ENCODE results near the gene OR4D2. TPM values are rescaled to one million over a fixed set of nuclear protein-coding genes. Genes with fewer than 3 reads are reported as not detected.

OR4D2 gene
- polyA plus RNA-seq, 1 experiment, result not detected

DNA sequence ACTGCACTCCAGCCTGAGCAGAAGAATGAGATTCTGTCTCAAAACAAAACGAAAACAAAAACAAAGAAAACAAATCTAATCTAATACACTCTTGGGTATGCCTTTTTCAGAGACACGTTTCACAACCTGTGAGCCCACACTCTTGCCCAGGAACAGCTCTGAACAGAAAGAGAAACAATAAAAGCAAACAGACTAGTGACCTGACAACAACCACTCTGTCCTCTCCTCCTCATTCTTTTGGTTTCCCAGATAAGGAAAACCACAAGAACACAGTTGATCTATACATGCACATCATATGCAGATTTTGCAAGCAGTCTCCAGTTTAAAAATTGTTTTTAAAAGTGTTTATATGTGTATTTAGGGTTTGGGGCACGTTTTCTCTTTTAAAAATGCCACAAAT lies 51.0 kb downstream of the OR4D2 start:
- Histone ChIP-seq H3K27me3 (ENCODE audit: control insufficient read depth, insufficient read depth, low read length) (no peaks in the 10 kb centered on the region), H3K4me3 (ENCODE audit: low read depth, low read length) (no peak overlapping the region), H3K27ac (ENCODE audit: low read depth, low read length) (no peak overlapping the region), H3K9me3 (ENCODE audit: control insufficient read depth, insufficient read depth, low read length) (no peaks in the 10 kb centered on the region)
- no peak for DNase-seq (ENCODE audit: low read depth, low spot score)
- TF ChIP-seq, protein P1, sequence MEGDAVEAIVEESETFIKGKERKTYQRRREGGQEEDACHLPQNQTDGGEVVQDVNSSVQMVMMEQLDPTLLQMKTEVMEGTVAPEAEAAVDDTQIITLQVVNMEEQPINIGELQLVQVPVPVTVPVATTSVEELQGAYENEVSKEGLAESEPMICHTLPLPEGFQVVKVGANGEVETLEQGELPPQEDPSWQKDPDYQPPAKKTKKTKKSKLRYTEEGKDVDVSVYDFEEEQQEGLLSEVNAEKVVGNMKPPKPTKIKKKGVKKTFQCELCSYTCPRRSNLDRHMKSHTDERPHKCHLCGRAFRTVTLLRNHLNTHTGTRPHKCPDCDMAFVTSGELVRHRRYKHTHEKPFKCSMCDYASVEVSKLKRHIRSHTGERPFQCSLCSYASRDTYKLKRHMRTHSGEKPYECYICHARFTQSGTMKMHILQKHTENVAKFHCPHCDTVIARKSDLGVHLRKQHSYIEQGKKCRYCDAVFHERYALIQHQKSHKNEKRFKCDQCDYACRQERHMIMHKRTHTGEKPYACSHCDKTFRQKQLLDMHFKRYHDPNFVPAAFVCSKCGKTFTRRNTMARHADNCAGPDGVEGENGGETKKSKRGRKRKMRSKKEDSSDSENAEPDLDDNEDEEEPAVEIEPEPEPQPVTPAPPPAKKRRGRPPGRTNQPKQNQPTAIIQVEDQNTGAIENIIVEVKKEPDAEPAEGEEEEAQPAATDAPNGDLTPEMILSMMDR (IDR thresholded peaks at IDR 0.05; ENCODE audit: low read depth, low read length), result no peak
- CTCF ChIA-PET, result interaction anchor here (1.7 kb wide), 1 partner anchor 17 kb away, joined by 6 read pairs; no protein-coding TSS in a partner anchor
- POLR2A ChIA-PET, result no interaction called here

DNA sequence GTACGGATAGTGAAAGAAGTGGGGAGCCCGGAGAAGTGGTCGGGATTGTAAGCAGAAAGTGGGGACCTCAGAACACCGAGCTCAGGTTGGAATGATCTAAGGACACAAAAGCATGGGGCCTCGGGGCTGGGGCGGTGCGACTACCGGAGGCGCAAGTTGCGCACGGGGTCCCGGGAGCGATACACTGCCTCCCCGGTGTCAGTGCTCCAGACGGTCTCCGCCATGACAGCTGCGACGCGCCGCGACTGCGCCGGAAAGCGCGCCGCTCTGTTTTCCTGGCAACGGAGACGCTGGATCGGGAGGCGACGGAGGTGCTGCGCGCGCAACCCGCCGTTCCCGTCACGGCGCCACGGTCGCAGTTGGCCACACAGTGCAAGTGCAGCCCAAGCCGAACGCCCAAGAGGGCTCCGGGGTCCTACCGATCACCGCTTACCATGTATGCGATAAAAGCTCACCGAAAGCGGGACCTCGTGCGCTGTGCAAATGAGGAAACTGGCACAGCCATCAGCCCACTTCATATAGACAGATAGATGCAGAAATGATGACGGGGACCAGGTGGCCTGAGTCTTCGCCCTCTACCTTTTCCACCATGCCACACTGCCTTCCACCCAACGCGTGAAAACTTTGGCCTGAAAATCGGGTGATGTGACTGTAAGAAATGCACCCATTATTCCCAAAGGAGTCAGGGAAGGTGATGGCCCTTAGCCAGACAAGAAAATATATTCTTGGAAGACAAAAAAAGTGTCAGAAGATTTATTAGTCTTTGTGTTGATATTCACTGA lies 52.4 kb downstream of the OR4D2 start, which contains the start of gene MKS1:
Gene MKS1, minus strand, starts transcription at position 249 of the 782 bp plus-strand sequence. Its CDS starts 25 bp downstream, at position 224.
- peak; percentile 71 for DNase-seq (ENCODE audit: low read depth, low spot score)
- Histone ChIP-seq H3K27me3 (ENCODE audit: control insufficient read depth, insufficient read depth, low read length) (no peaks in the 10 kb centered on the region), H3K27ac (ENCODE audit: low read depth, low read length) (no peak within 1 kb of the TSS), H3K9me3 (ENCODE audit: control insufficient read depth, insufficient read depth, low read length) (no peaks in the 10 kb centered on the region), H3K4me3 (ENCODE audit: low read depth, low read length) (peak within 1 kb of the TSS; percentile 97)
- ChIA-PET POLR2A (interaction anchor here (1.0 to 1.1 kb wide), 3 partner anchors 133 to 406 kb away, joined by 3 read pairs; partner anchors contain the start of genes DYNLL2 and SUPT4H1), CTCF (interaction anchor here (0.9 to 2.1 kb wide), 7 partner anchors 13 to 287 kb away, joined by 3 to 14 read pairs (median 4); partner anchors contain the start of gene LPO)
- TF ChIP-seq, protein P1 (IDR thresholded peaks at IDR 0.05; ENCODE audit: low read depth, low read length), result peak; percentile 57

DNA sequence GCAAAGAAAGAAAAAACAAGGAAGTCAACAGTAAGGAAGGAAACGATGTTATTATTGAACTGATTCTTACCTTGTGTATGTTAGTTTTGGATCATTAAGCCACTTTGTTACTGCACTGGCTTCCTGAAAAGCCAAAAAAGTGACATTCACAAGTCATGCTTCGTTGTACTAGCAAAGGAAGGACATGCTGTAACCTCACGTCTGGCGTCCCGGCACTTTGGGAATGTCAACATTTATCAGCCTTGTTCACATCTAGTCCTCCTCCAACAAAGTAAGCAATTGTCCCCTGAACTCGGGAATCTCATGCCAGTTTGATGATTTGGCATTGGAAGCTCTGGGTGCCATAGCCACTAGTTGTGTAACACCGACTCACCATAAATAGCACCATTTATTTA lies 53.0 kb downstream of the OR4D2 start:
- Histone ChIP-seq H3K27ac (ENCODE audit: low read depth, low read length) (no peak overlapping the region), H3K4me3 (ENCODE audit: low read depth, low read length) (no peak overlapping the region)
- POLR2A ChIA-PET, result interaction anchor here (1.0 to 1.1 kb wide), 2 partner anchors 132 to 137 kb away, joined by 3 read pairs; partner anchors contain the start of genes DYNLL2 and SUPT4H1

More for the DNA sequence above, 53.0 kb downstream of the OR4D2 start:
- CTCF ChIA-PET, result interaction anchor here (0.9 to 2.1 kb wide), 6 partner anchors 13 to 286 kb away, joined by 3 to 14 read pairs (median 4); partner anchors contain the start of gene LPO
- DNase-seq (ENCODE audit: low read depth, low spot score), result no peak
- Histone ChIP-seq H3K9me3 (ENCODE audit: control insufficient read depth, insufficient read depth, low read length) (no peaks in the 10 kb centered on the region), H3K27me3 (ENCODE audit: control insufficient read depth, insufficient read depth, low read length) (no peaks in the 10 kb centered on the region)
- TF ChIP-seq, protein P1 (IDR thresholded peaks at IDR 0.05; ENCODE audit: low read depth, low read length), result no peak

Other genes with a start within 250 kb of the OR4D2 start
- gene CUEDC1, start 211.6 kb upstream of the OR4D2 start, polyA plus RNA-seq (2011; rRNA removed), result 21.6 and 27.6 TPM in 2 replicates
- 34.2 and 38.9 TPM in 2 replicates for gene VEZF1, start 178.7 kb upstream of the OR4D2 start, polyA plus RNA-seq (2011; rRNA removed)
- gene SRSF1, start 159.7 kb upstream of the OR4D2 start, polyA plus RNA-seq (2011; rRNA removed), result 215 and 249 TPM in 2 replicates
- gene DYNLL2, start 83.6 kb upstream of the OR4D2 start, polyA plus RNA-seq (2011; rRNA removed), result 16.7 and 18.2 TPM in 2 replicates
- not detected in 2 replicates for gene OR4D1, start 18.6 kb upstream of the OR4D2 start, polyA plus RNA-seq (2011; rRNA removed)
- not detected in 2 replicates for gene EPX, start 25.7 kb downstream of the OR4D2 start, polyA plus RNA-seq (2011; rRNA removed)
- 13.5 and 14.4 TPM in 2 replicates for gene MKS1, start 52.3 kb downstream of the OR4D2 start, polyA plus RNA-seq (2011; rRNA removed)
- gene LPO, start 71.6 kb downstream of the OR4D2 start, polyA plus RNA-seq (2011; rRNA removed), result not detected in 2 replicates
- gene MPO, start 114.0 kb downstream of the OR4D2 start, polyA plus RNA-seq (2011; rRNA removed), result not detected in 2 replicates
- 1.5 and 1.7 TPM in 2 replicates for gene TSPOAP1, start 161.8 kb downstream of the OR4D2 start, polyA plus RNA-seq (2011; rRNA removed)
- 178 and 191 TPM in 2 replicates for gene SUPT4H1, start 185.2 kb downstream of the OR4D2 start, polyA plus RNA-seq (2011; rRNA removed)